ENCODE data around the gene CCDC90B. TPM values are rescaled to one million over a fixed set of nuclear protein-coding genes. Genes with fewer than 3 reads are reported as not detected.

Gene CCDC90B
- total RNA-seq, 1 experiment from 2014 or later, result 35.9 TPM

DNA sequence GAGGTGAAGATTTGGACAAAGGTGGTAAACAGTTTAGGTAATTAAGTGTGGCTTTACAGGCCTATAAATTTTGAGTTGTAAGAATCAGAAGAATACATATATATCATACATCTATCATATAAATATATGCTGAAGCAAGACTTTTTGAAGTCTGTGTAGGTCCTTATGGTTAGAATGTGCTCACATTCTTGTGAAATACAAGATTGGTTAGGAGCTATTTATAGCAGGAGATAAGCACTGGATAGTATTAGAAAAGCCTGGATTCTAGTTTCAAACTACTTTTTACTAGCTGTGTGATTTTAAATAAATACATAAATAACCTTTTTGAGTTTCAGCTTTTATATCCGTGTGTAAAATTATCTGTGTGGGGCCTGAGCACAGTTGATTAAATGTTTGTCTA is 50.3 kb downstream of the CCDC90B start:
- no peaks in the 10 kb centered on the region for H3K9me3 Mint-ChIP-seq
- H2BK20ac ChIP-seq (ENCODE audit: low read depth, low read length, poor library complexity, severe bottlenecking), result no peak overlapping the region
- H3K27ac ChIP-seq (ENCODE audit: insufficient read length, low read depth, low read length), result no peak overlapping the region
- H3K27ac Mint-ChIP-seq, result no peak overlapping the region
- TF ChIP-seq, protein P1, sequence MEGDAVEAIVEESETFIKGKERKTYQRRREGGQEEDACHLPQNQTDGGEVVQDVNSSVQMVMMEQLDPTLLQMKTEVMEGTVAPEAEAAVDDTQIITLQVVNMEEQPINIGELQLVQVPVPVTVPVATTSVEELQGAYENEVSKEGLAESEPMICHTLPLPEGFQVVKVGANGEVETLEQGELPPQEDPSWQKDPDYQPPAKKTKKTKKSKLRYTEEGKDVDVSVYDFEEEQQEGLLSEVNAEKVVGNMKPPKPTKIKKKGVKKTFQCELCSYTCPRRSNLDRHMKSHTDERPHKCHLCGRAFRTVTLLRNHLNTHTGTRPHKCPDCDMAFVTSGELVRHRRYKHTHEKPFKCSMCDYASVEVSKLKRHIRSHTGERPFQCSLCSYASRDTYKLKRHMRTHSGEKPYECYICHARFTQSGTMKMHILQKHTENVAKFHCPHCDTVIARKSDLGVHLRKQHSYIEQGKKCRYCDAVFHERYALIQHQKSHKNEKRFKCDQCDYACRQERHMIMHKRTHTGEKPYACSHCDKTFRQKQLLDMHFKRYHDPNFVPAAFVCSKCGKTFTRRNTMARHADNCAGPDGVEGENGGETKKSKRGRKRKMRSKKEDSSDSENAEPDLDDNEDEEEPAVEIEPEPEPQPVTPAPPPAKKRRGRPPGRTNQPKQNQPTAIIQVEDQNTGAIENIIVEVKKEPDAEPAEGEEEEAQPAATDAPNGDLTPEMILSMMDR (conservative IDR thresholded peaks at IDR 0.05), result no peak
- no peaks in the 10 kb centered on the region for H3K79me2 ChIP-seq (ENCODE audit: insufficient read depth, low read length)
- no peak overlapping the region for H2AFZ ChIP-seq (ENCODE audit: low read length)
- no peaks in the 10 kb centered on the region for H3K79me1 ChIP-seq (ENCODE audit: insufficient read depth, low read depth, low read length, poor library complexity, severe bottlenecking)
- H2BK12ac ChIP-seq (ENCODE audit: insufficient read length, low read depth, low read length), result no peak overlapping the region
- no peak overlapping the region for H3K4me3 Mint-ChIP-seq
- no peak overlapping the region for H4K91ac ChIP-seq (ENCODE audit: insufficient read length, low read depth, low read length)
- H2BK5ac ChIP-seq (ENCODE audit: insufficient read length, low read length), result no peak overlapping the region
- no peak overlapping the region for H3K4me2 ChIP-seq (ENCODE audit: insufficient read depth, insufficient read length, low read length)
- H3K4me1 Mint-ChIP-seq, result no peaks in the 10 kb centered on the region
- H3K56ac ChIP-seq (ENCODE audit: insufficient read length, low read depth, low read length), result no peak overlapping the region
- no peak overlapping the region for H3T11ph ChIP-seq (ENCODE audit: low read length)
- no peaks in the 10 kb centered on the region for H3K9me3 ChIP-seq (ENCODE audit: control insufficient read depth, low read depth, low read length)
- no peaks in the 10 kb centered on the region for H3K4me1 ChIP-seq (ENCODE audit: insufficient read depth, low read length)
- WGBS (ENCODE audit: extremely low coverage, insufficient read length, low lambda C conversion rate), result no CpG with 5 or more reads among the region's 1 CpG
- H3K4ac ChIP-seq (ENCODE audit: low read depth, low read length), result no peak overlapping the region
- no peak overlapping the region for H2BK15ac ChIP-seq (ENCODE audit: low read depth, low read length)
- no peak overlapping the region for H2BK120ac ChIP-seq (ENCODE audit: low read depth, low read length, poor library complexity, severe bottlenecking)
- no peak overlapping the region for H4K8ac ChIP-seq (replicated peaks; ENCODE audit: insufficient read length, low read depth, low read length)
- no peak for DNase-seq
- H3K14ac ChIP-seq (ENCODE audit: insufficient read depth, low read length), result no peak overlapping the region
- H4K5ac ChIP-seq (ENCODE audit: insufficient read length, low read depth, low read length), result no peak overlapping the region
- H3K36me3 Mint-ChIP-seq (ENCODE audit: insufficient read depth in 1 of 3, low read depth in 3 of 3), result no peaks in the 10 kb centered on the region
- H3K27me3 Mint-ChIP-seq (ENCODE audit: low read depth), result no peaks in the 10 kb centered on the region
- no peaks in the 10 kb centered on the region for H3K27me3 ChIP-seq (ENCODE audit: insufficient read depth, low read length)
- H3K23ac ChIP-seq (ENCODE audit: insufficient read length, low read depth, low read length), result no peak overlapping the region
- no peaks in the 10 kb centered on the region for H4K20me1 ChIP-seq (ENCODE audit: control insufficient read depth, insufficient read depth, insufficient read length)
- H3K18ac ChIP-seq (ENCODE audit: insufficient read length, low read depth, low read length), result no peak overlapping the region
- H2AK5ac ChIP-seq (ENCODE audit: insufficient read length, low read length), result no peak overlapping the region
- H3K9ac ChIP-seq (ENCODE audit: extremely low read depth, insufficient read length, low read length), result no peak overlapping the region
- H3K23me2 ChIP-seq (ENCODE audit: insufficient read length, low read depth, low read length, poor library complexity, severe bottlenecking), result no peaks in the 10 kb centered on the region
